Activated CD4-positive, alpha-beta T cell treated with anti-CD3 and anti-CD28 coated beads, Interleukin-2, amount 50 U/mL, for 16 hours (primary cell): Measurements from ENCODE around the gene GMPPB.
"Not testable (repeated sequence)": the region's sequence is repeated elsewhere in the genome, so short reads cannot be mapped to it uniquely, and the experiment has no call there.

Experiments used
- DNase-seq: peaks from one replicate; pipeline ENCODE4 v3.0.0-alpha.2; 2020

The GMPPB gene

DNA sequence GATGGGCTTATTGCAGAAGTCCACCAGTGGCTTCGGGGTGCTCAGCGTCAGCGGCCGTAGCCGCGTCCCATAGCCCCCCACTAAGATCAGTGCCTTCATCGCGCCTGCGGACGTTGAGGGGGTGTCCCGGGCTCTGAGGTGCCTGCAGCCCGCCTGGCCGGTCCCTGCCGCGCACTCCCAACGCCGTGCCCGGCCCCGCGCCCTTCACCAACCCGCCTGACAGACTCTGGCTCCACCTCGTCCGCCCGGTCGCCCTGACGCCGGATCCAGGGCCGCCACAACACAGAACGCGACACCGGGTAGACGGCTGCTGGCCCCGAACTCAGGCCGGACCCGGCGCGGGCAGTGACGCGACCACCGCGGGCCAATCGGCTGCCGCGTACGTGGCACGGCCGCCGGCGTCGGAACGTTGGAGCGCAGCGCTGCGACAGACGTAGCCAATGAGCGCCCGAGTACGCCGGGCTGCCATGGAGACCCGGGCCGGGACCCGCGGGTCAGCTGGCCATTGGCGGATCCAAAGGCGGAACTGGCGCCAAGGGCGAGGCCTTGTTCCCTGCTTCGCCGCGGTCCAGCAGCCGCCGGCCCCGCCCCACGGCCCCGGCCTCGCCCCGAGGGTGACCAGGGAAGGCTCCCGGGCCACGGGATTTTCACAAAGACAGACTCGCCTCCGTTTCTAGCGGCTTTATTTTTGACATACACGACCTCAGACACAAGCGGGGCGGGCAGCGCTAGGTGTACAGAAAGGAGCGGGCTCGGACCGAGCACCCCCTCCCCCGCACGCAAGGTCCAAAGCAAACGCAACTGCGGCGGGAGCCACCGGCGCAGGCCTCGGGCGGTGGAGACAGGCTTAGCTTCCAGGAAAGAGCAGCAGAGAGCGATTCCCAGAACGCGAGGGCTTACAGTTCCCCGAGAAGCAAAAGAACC lies at the start of gene GMPPB:
GMPPB (minus strand) TSS at position 324 of the 924 bp plus-strand sequence; CDS start at position 99, 225 bp downstream.
- DNase-seq, result peak; percentile 97

DNA sequence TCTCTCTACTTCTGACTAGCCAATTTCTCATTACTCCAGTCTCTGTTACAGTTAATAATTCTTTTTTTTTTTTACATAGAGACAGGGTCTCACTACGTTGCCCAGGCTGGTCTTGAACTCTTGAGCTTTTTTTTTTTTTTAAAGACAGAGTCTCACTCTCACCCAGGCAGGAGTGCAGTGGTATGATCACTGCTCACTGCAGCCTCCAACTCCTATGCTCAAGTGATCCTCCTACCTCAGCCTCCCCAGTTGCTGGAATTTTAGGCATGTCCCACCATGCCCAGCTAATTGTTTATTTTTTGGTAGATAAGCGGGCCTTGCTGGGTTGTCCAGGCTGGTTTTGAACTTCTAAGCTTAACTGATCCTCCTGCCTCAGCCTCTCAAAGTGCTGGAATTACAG lies 49.0 kb upstream of the GMPPB start:
- DNase-seq, result no peak

DNA sequence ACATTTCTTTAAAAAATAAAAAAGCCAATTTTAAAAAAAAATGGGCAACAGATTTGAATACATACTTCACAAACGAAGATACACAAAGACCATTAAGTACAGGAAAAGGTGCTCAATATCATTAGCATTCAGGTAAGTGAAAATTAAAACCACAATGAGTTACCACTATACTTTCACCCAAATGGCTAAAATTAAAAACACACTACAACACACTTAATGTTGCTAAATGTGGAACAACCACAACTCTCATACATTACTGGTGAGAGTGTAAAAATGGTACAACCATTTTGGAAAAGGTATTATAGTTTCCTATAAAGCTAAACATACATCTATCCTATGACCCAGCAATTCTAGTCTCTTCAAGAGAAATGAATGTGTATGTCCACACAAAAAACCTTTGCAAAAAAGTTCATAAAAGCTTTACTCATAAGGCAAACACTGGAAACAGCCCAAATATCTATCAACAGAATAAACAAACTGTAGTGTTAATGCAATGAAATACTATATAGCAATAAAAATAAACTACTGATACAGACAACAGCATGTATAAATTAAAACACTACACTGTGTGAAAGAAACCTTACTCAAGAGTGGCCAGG lies 47.7 kb upstream of the GMPPB start:
- no peak for DNase-seq

DNA sequence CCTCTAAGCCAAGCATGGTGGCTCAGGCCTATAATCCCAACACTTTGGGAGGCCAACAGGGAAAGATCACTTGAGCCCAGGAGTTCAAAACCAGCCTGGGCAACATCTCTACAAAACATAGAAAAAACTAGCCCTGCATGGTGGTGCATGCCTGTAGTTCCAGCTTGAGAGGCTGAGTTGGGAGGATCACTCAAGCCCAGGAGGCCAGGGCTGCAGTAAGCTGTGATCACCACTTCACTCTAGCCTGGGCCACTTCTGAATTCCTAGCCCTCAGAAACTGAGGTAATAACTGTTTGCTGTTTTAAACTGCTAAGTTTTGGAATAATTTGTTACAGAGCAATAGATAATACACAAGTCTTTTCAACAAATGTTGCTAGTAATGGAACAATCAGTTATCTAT lies 46.2 kb upstream of the GMPPB start:
- no peak for DNase-seq

DNA sequence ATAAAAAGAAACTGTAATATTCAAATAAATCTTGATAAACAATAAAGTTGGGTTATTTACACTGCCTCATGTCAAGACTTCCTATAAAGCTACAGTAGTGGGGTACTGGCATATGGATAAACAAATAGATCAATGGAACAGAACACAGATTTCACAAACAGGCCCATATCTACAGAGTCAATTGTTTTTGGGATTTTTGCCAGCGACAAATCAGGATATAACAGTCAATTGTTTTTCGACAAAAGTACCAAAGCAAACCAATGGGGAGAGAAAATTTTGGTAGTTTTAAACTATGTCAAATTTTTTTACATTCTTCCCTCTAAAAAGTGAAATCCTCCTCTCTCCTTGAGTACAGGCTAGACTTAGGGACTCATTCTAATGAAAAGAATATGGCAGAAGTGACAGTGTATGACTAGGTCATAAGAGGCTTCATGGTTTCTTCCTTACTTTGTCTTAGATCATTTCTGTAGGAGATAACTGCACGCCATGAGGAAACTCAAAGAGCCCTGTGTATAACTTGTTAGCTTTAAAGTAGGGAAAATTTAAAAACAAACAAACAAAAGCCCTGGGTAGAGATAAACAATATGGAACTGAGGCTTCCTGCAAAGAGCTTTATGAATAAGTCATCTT lies 45.6 kb upstream of the GMPPB start:
- no peak for DNase-seq

DNA sequence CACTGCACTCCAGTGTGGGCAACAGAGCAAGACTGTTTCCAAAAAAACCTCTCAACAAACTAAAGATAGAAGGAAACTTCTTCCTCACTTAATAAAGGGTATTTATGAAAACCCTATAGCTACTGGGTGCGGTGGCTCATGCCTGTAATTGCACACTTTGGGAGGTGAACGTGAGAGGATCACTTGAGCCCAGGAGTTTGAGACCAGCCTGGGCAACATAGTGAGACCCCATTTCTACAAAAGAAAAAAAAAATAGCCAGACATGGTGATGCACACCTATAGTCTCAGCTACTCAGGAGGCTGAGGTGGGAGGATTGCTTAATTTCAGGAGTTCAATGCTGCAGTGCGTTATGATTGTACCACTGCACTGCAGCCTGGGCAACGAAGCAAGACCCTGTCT lies 40.2 kb upstream of the GMPPB start:
- no peak for DNase-seq

DNA sequence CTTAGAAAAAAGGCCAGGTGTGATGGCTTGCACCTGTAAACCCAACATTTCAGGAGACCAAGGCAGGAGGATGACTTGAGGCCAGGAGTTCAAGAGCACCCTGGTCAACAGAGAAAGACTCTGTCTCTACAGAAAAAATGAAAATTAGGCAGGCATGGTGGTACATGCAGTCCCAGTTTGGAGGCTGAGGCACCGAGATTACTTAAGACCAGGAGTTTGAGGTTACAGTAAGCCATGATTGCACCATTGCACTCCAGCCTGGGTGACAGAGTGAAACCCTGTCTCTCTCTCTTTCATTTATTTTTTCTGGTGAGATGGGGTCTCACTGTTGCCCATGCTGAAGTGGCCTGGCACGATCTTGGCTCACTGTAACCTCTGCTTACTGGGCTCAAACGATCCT lies 37.9 kb upstream of the GMPPB start:
- no peak for DNase-seq

DNA sequence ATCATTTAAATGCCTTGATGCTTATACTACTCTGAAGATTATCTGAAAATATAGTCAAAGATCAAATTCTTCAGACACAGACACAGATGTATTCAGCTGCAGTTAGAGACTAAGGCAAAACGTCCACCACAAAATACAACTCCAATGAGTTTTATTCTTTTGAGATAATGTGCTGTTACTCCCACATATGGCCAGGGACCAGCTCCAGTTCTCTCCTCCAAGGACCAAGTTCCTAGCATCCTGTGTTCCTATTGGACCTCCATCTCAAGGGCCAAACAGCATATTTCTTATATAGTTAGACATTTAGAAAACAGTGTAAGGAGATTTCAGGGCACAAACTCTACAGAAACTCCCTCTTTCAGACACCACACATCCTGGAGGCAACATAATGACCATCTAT lies 35.5 kb upstream of the GMPPB start:
- DNase-seq, result no peak

DNA sequence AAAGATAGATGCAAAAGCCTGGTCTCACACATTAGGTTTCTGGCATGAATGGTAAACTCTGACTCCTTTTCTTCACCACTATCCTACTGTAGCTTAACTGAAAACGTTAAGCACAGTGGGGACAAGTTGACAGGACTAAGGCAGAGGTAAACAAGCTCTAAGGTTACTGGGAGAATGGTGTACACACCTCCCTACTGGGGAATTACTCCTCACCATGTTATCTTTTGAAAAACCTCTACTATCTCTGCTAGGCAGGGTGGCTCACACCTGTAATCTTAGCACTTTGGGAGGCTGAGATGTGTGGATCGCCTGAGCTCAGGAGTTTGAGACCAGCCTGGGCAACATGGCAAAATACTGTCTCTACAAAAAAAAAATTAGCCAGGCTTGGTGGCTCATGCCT lies 33.4 kb upstream of the GMPPB start:
- no peak for DNase-seq

DNA sequence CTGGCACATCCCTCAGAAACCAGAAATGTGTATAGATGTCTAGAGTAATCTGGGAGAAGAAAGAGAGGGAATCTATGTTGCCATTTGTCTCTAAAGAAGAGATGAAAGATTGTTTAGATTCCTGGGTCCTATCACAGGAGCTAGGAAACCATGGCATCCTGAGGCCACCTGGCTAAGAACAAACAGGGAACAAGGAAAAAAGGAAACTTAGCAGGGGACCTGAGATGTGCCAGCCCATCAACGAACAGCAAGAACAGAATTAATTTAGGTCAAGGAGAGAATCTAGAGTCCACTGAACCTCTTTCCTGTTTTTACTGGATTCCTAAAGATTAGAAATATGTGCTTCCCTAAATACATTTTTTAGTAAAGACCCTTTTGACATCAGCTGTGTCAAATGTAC lies 32.3 kb upstream of the GMPPB start:
- no peak for DNase-seq

DNA sequence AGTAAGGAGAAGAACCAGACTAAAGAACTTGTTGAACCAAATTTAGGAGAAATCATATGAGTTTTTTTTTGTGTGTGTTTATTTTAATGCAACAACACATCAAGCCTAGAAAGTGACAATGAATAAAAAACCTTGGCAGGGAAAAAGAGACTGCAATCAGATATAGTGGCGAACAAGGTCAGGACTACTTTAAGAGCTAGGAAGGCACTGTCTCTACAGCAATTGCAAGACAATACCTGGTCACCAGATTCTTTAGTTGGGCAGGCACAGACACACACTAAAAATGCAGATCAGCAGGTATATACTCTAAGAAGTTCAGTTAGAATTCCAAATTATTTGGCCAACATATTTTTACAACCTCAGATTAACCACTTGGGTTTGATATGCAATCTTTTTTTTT lies 30.8 kb upstream of the GMPPB start:
- no peak for DNase-seq

DNA sequence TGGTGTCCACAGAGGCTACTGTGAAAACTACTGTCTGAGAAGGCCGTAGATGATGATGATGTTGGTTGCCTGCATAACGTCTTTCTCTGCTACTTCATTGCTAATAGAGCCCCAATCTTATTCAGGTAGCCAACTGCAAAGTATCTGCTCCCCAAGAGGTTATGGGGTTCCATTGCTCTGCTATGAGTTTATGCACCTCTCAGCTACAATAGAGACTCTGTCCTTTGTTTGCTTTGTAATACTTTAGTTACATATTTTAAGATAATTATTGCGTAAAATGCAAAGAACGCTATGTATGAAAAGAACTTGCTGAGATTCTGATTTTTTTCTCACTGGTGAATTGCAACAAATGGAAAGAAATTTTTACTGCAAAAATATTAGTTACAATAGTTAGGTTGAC lies 27.8 kb upstream of the GMPPB start:
- DNase-seq, result no peak

DNA sequence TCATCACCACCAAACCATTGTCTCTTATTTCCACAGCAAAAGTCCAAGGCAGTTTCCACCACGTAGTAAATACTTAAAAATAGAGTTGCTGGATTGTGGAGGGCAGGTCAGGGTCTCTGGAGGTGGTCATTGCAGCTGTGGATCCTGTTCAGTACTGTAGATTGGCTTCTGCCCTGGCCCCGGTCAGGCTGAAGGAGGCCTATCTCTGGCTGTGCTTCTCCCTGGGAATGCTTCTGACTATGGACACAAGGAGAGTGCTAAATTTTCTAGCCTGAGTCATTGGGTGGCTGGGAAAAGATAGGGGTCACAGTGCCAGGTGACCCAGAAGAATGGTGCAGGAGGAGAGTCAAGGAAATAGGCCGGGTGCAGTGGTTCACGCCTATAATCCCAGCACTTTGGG lies 26.3 kb upstream of the GMPPB start:
- DNase-seq, result no peak

DNA sequence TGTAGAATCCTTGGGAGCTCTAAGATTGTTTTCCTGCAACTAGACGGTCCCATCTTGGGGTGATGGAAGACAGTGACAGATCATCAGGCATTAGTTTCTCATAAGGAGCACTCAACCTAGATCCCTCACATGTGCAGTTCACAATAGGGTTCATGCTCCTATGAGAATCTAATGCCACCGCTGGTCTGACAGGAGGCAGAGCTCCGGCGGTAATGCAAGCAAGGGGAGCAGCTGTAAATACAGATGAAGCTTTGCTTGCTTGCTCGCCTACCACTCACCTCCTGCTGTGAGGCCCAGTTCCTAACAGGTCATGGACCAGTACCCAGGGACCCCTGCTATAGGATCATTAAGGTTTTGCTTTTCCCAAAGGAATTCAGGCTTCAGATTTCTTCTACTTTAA lies 25.1 kb upstream of the GMPPB start:
- DNase-seq, result not testable (repeated sequence)

DNA sequence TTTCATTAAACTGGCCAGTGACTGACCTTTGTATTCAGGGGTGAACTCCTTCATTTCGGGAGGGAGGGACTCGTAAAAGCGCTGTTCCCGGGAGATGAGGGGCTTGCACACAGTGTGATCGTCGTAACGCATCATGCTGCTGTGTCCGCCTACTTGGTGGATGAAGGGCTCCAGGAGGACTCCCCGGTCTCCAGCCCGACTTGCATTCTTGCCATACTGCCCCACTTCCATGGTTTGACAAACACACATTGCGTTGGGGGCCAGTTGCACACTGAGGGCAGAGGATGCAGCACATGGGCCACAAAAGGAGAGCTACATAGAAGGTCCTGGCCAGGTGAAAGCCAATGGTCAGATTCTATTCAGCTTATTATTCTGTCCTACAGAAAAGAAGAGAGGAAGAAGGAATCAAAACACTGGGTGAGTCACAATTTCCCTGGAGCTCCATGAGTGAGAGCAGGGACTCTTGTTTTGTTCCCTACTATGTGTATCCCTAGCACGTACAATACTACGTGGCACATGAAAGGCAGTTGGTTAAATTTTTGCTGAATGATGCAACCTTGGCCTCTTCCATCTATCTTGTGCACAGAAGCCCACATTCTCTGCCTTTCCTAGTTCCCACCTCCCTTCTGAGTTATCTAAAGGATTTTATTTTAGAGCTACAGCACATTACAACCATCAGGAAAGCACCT lies 24.2 kb upstream of the GMPPB start:
- no peak for DNase-seq

DNA sequence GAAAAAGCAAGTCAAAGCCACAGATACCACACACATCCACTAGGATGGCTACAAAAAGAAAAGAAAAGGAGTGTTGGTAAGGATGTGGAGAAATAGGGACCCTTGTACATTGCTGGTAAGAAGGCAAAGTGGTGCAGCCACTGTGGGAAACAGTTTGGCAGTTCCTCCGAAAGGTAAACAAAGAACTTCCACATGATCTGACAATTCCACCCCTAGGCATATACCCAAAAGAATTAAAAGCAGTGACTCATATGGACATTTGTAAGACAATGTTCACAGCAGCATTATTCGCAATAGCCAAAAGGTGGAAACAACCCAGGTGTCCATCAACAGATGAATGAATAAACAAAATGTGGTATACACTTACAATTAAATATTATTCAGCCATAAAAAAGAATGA lies 22.2 kb upstream of the GMPPB start:
- DNase-seq, result no peak

DNA sequence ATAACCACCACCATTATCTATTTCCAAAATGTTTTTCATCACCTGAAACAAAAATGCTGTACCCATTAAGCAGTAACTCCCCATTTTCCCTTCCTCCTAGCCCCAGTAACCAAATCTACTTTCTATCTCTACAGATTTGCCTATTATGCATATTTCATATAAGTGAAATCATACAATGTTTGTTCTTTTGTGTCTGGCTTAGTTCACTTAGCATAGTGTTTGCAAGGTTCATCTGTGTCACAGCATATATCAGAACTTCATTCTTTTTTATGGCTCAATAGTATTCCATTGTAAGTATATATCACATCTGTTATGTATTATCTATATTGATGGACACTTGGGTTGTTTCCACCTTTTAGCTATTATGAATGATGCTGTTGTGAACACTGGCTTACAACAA lies 16.7 kb upstream of the GMPPB start:
- no peak for DNase-seq

DNA sequence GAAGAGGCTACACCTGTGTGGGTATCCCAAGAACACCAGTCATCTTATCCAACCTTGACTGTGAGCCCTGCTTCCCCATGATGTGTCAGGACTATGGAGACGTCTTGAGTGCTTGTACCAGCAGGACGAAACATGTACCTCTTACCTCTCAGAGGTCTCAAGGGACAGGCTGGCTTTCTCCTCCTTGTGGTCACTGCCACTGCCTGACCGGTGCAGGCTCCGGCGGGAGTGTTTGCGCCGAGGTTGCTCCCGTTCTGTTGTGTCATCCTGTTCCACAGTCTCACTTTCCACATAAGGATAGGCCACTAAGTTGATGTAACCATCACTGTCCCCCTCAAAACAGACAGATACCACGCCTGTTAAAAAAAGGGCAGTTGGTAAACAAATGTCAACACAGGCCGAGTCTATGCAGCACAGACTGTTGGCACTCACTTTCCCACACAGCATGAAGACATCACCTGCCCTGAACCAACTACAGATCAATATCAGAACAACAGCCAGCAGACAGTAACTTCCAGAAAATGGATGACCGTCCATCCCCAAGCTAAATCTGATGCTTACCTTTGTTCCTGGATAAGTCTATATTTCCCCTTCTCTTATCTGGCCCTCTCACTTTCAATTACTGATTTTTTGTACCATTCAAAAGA lies 14.4 kb upstream of the GMPPB start:
- no peak for DNase-seq

DNA sequence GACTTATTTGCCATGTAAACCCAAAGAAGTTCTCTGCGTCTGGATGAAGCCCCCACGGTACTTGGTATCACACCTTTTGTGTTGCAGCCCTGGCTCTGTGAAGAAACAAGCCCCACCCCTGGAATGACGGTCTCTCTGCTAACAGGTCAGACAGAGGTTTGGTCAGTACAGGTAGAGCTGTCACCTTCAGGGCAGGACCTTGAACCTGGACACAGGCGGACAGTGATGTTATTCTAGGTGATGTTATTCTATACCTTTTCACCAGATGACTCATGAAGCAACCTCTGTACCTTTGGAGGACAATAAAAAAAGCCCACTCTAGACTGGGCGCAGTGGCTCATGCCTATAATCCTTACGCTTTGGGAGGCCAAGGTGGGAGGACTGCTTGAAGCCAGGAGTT lies 11.0 kb upstream of the GMPPB start:
- DNase-seq, result no peak

DNA sequence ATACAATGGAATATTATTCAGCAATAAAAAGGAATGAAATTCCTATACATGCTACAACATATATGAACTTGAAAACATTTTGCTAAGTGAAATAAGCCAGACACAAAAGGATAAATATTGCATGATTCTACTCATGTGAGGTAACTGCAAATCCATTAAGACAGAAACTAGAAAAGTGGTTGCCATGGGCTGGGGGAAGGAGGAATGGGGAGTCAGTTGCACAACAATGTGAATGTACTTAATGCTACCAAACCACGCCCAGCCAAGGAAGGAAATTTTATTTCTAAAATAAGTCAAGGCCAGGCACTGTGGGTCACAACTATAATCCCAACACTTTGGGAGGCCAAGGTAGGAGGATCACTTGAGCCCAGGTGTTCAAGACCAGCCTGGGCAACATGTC lies 9.8 kb upstream of the GMPPB start:
- DNase-seq, result no peak

DNA sequence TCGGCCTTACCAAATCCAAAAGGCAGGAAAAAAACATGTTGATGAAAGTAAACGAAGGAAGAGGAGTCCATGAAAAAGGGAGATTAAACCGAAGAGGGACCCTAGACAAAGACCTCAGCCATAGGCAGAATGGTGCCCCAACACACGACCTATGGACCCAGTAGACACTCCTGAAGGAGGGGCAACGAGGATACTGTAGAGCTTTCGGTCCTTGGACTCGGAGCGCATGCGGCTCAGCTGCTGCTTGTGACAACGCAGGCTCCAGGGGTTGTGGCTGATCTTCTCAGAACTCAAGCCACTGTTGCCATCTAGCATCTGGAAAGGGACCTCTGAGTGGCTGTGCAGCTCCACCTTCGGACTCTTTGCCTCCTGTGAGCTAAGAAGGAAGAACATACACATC lies 8.8 kb upstream of the GMPPB start:
- no peak for DNase-seq

DNA sequence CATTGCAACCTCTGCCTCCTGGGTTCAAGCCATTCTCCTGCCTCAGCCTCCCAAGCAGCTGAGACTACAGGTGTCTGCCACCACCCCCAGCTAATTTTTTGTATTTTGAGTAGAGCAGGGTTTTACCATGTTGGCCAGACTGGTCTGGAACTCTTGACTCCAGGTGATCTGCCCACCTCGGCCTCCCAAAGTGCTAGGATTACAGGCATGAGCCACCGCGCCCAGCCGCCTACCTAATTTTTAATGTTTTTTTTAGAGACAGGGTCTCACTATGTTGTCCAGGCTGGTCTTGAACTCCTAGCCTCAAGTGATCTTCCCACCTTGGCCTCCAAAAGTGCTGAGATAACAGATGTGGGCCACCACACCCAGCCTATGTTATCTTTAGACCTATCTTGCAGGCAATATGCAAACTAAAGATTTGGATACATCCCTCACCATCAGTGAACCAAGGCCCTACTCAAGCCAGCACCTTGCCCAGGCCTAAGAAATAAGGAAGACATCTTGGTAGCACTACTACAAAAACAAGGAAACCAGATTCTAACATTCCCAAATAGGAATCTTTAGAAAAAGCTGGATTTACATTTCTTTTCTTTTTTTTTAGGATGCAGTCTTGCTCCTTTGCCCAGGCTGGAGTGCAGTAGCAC lies 6.3 kb upstream of the GMPPB start:
- no peak for DNase-seq
